ENCODE results near the gene CHRNB1. TPM values are rescaled to one million over a fixed set of nuclear protein-coding genes. Genes with fewer than 3 reads are reported as not detected.
A peak's percentile ranks its signal among the peaks of the same experiment; 100 is the strongest.

Gene CHRNB1
- total RNA-seq, 8 experiments from 2014 or later = 2.2 to 13.0 (median 8.0) TPM

DNA sequence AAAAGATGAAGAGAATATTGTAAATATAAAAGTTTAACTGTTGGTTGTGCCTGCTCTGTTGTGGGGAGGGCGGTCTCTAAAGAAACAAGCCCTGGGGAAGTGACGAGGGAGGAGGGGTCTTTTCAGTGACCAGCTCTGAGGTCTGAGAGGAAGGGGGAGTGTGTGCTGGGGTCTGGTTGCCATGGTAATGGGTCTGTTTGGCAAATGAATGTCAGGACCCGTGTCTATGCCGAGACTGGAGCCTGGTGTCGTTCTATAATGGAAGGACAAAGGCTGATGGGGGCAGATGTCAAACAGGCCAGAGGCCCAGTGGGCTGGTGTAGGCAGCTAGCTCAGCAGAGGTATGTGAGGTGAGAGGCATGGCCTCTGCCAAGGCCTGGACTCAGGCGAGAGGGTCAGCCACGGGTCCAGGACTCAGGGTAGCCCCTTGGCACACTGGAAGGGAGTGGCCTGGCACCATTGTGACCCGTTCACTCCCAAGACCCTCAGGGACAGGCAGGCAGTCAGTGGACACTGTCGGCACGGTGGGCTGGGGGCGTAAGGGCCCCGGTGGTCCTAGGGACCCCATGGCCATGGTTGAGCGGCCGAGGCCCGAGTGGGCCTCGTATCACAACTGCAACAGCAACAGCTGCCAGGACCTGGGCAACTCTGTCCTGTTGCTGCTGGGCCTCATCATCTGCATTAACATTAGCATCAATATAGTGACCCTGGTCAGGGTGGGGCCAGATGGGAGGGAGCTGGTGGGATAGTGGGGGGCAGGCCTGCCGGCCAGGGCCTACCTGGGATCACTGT, 24.8 kb upstream of the CHRNB1 start, which contains the start of gene SPEM1:
TSS of gene SPEM1 (plus strand) at position 506 of the 792 bp plus-strand sequence. CDS start at position 567, 61 bp downstream.
- Histone ChIP-seq H3K4me1 (replicated peaks in 1 of 2) (peaks cover 27 to 37% of the 10 kb centered on the region in 2 donors), H3K4me3 (no peak within 1 kb of the TSS), H3K27ac (peak within 1 kb of the TSS; percentile 31 to 73)
- 0 to 60% (median 18%) methylated on average over 1 to 7 of the region's 17 CpGs; no CpG with 5 or more reads in 5 of the 10 experiments for WGBS, 10 experiments
- in situ Hi-C loops (cut with MboI; ENCODE audit: low pct_unique_long_range_greater_than_20kb in 2 of 9, low sequenced_read_pairs in 9 of 9, unreplicated experiment in 9 of 9) = no loop called here
- peak in 5 of 8 experiments; percentile 34 to 67 (median 51) for ATAC-seq (replicated peaks in 6 of 8)

GRCh38 chr17:7421186-7421585, 23.7 kb upstream of the CHRNB1 start:
- Histone ChIP-seq H3K4me1 (replicated peaks in 1 of 2) (peaks cover 27 to 37% of the 10 kb centered on the region in 2 donors), H3K4me3 (no peak overlapping the region), H3K27ac (no peak overlapping the region)
- peak in 2 of 8 experiments; percentile 4 to 10 for ATAC-seq (replicated peaks in 6 of 8)
- 90% methylated on average over 4 of the region's 16 CpGs; no CpG with 5 or more reads in 9 of the 10 experiments for WGBS, 10 experiments
- in situ Hi-C loops (cut with MboI; ENCODE audit: low pct_unique_long_range_greater_than_20kb in 2 of 9, low sequenced_read_pairs in 9 of 9, unreplicated experiment in 9 of 9) = no loop called here

- peak in 2 of 8 experiments; percentile 6 to 45 for ATAC-seq (replicated peaks in 6 of 8)
- no peak overlapping the region for H3K27ac ChIP-seq
- peaks cover 21 to 31% of the 10 kb centered on the region in 2 donors for H3K4me1 ChIP-seq (replicated peaks in 1 of 2)
- in situ Hi-C loops (cut with MboI; ENCODE audit: low pct_unique_long_range_greater_than_20kb in 2 of 9, low sequenced_read_pairs in 9 of 9, unreplicated experiment in 9 of 9) = no loop called here
- WGBS, 10 experiments = 59 to 90% (median 76%) methylated on average over 3 of the region's 4 CpGs; no CpG with 5 or more reads in 7 of the 10 experiments
- H3K4me3 ChIP-seq = no peak overlapping the region
These were observed 21.2 kb upstream of the CHRNB1 start for GRCh38 chr17:7423679-7424078.

DNA sequence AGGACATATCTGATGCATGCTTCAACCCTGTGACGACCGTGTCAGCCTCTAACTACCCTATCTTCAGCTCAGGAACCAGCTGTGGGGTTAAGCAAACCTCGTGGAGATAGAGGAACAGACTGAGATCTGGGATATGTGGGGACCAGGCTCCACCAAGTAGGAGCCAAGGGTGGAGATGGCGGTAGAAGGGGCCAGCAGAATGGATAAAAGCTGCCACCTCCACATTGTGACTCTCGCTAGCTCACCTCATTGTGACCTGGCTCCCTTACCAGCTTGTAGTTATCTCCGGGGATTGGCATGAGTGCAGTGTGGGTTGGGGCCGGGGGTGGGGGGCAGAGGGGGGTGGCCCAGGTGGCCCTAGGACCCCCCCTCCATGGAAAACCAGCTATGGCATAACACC, 19.5 kb upstream of the CHRNB1 start, which contains the start of gene SPEM2:
TSS of gene SPEM2 (plus strand) at position 301 of the 400 bp plus-strand sequence. CDS start at position 374, 73 bp downstream.
- in situ Hi-C loops (cut with MboI; ENCODE audit: low pct_unique_long_range_greater_than_20kb in 2 of 9, low sequenced_read_pairs in 9 of 9, unreplicated experiment in 9 of 9) = no loop called here
- 73 to 100% (median 88%) methylated on average over 2 to 3 of the region's 7 CpGs; no CpG with 5 or more reads in 6 of the 10 experiments for WGBS, 10 experiments
- no peak for ATAC-seq (replicated peaks in 6 of 8)
- Histone ChIP-seq H3K27ac (no peak within 1 kb of the TSS), H3K4me3 (no peak within 1 kb of the TSS), H3K4me1 (replicated peaks in 1 of 2) (peaks cover 5 to 14% of the 10 kb centered on the region in 2 donors)

- Histone ChIP-seq H3K4me3 (no peak overlapping the region), H3K27ac (no peak overlapping the region), H3K4me1 (replicated peaks in 1 of 2) (peaks cover under 1 to 10% of the 10 kb centered on the region in 2 donors)
- 80 to 100% (median 100%) methylated on average over 1 to 2 of the region's 8 CpGs; no CpG with 5 or more reads in 7 of the 10 experiments for WGBS, 10 experiments
- in situ Hi-C loops (cut with MboI; ENCODE audit: low pct_unique_long_range_greater_than_20kb in 2 of 9, low sequenced_read_pairs in 9 of 9, unreplicated experiment in 9 of 9) = no loop called here
- ATAC-seq (replicated peaks in 6 of 8) = no peak
These were observed 19.1 kb upstream of the CHRNB1 start for GRCh38 chr17:7425756-7426155.

GRCh38 chr17:7426203-7426863, 18.5 kb upstream of the CHRNB1 start:
- Histone ChIP-seq H3K4me3 (no peak overlapping the region), H3K27ac (no peak overlapping the region), H3K4me1 (replicated peaks in 1 of 2) (peaks cover 0 to 5% of the 10 kb centered on the region in 2 donors)
- in situ Hi-C loops (cut with MboI; ENCODE audit: low pct_unique_long_range_greater_than_20kb in 2 of 9, low sequenced_read_pairs in 9 of 9, unreplicated experiment in 9 of 9) = no loop called here
- WGBS, 10 experiments = 86 to 100% (median 93%) methylated on average over 6 to 16 of the region's 33 CpGs; no CpG with 5 or more reads in 6 of the 10 experiments
- peak in 2 of 8 experiments; percentile 11 to 12 for ATAC-seq (replicated peaks in 6 of 8)

DNA sequence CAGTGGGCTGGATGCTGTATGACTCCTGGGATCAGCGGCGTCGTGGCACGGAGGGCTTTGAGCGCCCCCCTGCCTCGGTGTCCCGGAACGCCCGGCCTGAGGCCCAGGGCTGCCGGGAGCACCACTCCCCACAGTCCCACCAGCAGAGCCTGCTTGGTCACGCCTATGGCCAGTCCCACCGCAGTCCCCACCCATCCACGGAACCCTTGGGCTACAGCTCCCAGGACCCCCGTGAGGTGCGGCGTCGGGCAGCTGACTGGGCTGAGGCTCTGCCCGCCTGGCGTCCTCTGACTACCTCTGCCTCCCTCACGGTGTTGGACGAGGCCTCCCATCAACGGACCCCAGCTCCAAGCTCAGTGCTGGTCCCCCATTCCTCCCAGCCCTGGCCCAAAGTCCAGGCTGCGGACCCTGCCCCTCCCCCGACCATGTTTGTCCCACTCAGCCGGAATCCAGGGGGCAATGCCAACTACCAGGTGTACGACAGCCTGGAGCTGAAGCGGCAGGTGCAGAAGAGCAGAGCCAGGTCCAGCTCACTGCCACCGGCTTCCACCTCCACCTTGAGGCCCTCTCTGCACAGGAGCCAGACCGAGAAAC, 17.9 kb upstream of the CHRNB1 start:
- Histone ChIP-seq H3K4me3 (no peak overlapping the region), H3K27ac (no peak overlapping the region), H3K4me1 (replicated peaks in 1 of 2) (peaks cover 0 to 5% of the 10 kb centered on the region in 2 donors)
- 30 to 97% (median 89%) methylated on average over 1 to 5 of the region's 29 CpGs; no CpG with 5 or more reads in 5 of the 10 experiments for WGBS, 10 experiments
- in situ Hi-C loops (cut with MboI; ENCODE audit: low pct_unique_long_range_greater_than_20kb in 2 of 9, low sequenced_read_pairs in 9 of 9, unreplicated experiment in 9 of 9) = no loop called here
- ATAC-seq (replicated peaks in 6 of 8) = peak in 3 of 8 experiments; percentile 9 to 13 (median 12)

GRCh38 chr17:7427549-7427948, 17.3 kb upstream of the CHRNB1 start:
- peaks cover 0 to 5% of the 10 kb centered on the region in 2 donors for H3K4me1 ChIP-seq (replicated peaks in 1 of 2)
- 60 to 100% (median 81%) methylated on average over 1 to 3 of the region's 7 CpGs; no CpG with 5 or more reads in 6 of the 10 experiments for WGBS, 10 experiments
- ATAC-seq (replicated peaks in 6 of 8) = no peak
- in situ Hi-C loops (cut with MboI; ENCODE audit: low pct_unique_long_range_greater_than_20kb in 2 of 9, low sequenced_read_pairs in 9 of 9, unreplicated experiment in 9 of 9) = no loop called here
- no peak overlapping the region for H3K27ac ChIP-seq
- H3K4me3 ChIP-seq = no peak overlapping the region

GRCh38 chr17:7428557-7428956, 16.3 kb upstream of the CHRNB1 start, which contains the start of gene SPEM3:
TSS of gene SPEM3 (plus strand) at chr17:7428857. CDS start at chr17:7428903, 46 bp downstream.
- no peak within 1 kb of the TSS for H3K4me3 ChIP-seq
- no peak for ATAC-seq (replicated peaks in 6 of 8)
- no peak within 1 kb of the TSS for H3K27ac ChIP-seq
- in situ Hi-C loops (cut with MboI; ENCODE audit: low pct_unique_long_range_greater_than_20kb in 2 of 9, low sequenced_read_pairs in 9 of 9, unreplicated experiment in 9 of 9) = no loop called here
- peaks cover 0 to 4% of the 10 kb centered on the region in 2 donors for H3K4me1 ChIP-seq (replicated peaks in 1 of 2)
- WGBS, 10 experiments = 17 to 67% (median 46%) methylated on average over 1 to 3 of the region's 5 CpGs; no CpG with 5 or more reads in 2 of the 10 experiments

DNA sequence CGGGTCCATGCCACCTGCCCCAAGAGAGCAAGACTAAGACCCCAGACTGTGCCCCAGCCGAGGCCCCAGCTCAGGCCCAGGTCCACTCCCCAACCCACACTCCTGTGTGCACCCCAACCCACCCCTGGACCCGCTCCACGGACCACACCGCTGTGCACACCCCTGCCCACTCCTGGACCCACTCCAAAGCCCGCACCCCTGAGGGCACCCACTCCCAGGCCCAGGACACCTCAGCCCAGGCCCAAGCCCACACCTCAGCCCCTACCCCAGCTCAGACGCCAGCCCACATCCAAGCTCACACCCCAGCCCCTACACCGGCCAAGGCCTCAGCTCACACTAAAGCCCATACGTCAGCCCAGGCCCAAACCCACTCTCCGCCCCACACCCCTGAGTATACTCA, 15.1 kb upstream of the CHRNB1 start:
- H3K27ac ChIP-seq = no peak overlapping the region
- in situ Hi-C loops (cut with MboI; ENCODE audit: low pct_unique_long_range_greater_than_20kb in 2 of 9, low sequenced_read_pairs in 9 of 9, unreplicated experiment in 9 of 9) = no loop called here
- WGBS, 10 experiments = no CpG with 5 or more reads among the region's 10 CpGs
- no peak overlapping the region for H3K4me3 ChIP-seq
- no peaks in the 10 kb centered on the region for H3K4me1 ChIP-seq (replicated peaks in 1 of 2)
- peak in 4 of 8 experiments; percentile 7 to 32 (median 23) for ATAC-seq (replicated peaks in 6 of 8)

DNA sequence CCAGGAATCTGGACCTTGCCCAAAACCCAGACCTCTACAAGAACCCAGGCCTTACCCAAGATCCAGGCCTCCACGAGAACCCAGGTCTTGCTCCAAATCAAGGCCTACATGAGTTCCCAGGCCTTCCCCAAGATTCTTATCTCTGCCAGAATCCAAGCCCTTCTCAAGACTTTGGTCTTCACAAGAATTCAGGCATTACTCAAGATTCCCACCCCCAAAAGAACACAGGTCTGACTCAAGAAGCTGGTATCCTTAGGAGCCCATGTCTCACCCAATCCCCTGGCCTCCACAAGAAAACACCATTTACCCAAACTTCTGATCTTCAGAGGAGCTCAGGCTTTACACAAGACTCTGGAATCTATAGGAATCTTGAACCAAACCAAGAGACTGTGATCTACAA, 13.6 kb upstream of the CHRNB1 start:
- H3K4me3 ChIP-seq = no peak overlapping the region
- no peak overlapping the region for H3K27ac ChIP-seq
- in situ Hi-C loops (cut with MboI; ENCODE audit: low pct_unique_long_range_greater_than_20kb in 2 of 9, low sequenced_read_pairs in 9 of 9, unreplicated experiment in 9 of 9) = no loop called here
- H3K4me1 ChIP-seq (replicated peaks in 1 of 2) = peaks cover 6 to 8% of the 10 kb centered on the region in 2 donors
- 0 to 40% (median 33%) methylated on average over 1 of the region's 1 CpG; no CpG with 5 or more reads in 7 of the 10 experiments for WGBS, 10 experiments
- no peak for ATAC-seq (replicated peaks in 6 of 8)

- 14 to 95% (median 88%) methylated on average over 1 to 10 of the region's 11 CpGs; no CpG with 5 or more reads in 3 of the 10 experiments for WGBS, 10 experiments
- in situ Hi-C loops (cut with MboI; ENCODE audit: low pct_unique_long_range_greater_than_20kb in 2 of 9, low sequenced_read_pairs in 9 of 9, unreplicated experiment in 9 of 9) = no loop called here
These were observed 12.6 kb upstream of the CHRNB1 start for GRCh38 chr17:7432296-7432695.

More at GRCh38 chr17:7432296-7432695, 12.6 kb upstream of the CHRNB1 start:
- ATAC-seq (replicated peaks in 6 of 8) = no peak
- Histone ChIP-seq H3K4me1 (replicated peaks in 1 of 2) (peaks cover 10 to 12% of the 10 kb centered on the region in 2 donors), H3K27ac (no peak overlapping the region), H3K4me3 (no peak overlapping the region)
